ENCODE results near the gene PTDSS2. TPM values are rescaled to one million over a fixed set of nuclear protein-coding genes. Genes with fewer than 3 reads are reported as not detected.

PTDSS2 gene
- total and polyA plus RNA-seq, 9 of the 15 experiments (the other 6 are each of a cell fraction or from before 2014, with no cell fraction given) = 0.45 to 53.9 (median 17.2) TPM

DNA sequence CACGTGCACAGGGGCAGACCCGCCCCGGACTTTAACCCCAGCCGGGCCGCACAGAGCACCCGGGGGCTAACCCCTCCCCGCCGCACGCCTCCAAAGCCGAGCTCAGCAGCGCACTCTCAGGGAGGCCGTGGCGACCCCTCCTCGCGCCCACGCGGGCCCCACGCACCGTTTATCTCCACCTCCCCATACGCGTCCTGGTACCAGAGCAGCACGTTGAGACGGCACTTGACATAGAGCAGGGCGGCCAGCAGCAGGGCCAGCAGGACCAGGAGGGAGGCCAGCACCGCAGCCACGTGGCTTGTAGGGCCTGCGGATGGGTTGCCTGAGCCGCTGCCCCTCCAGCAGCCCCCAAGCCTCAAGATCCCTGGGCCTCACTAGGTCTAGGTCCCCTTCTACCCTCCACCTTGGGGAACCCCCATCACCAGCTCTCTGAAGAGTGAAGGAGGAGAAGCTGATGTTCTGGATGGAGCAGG lies 42.4 kb upstream of the PTDSS2 start (continued):
- TF ChIP-seq, protein P1, sequence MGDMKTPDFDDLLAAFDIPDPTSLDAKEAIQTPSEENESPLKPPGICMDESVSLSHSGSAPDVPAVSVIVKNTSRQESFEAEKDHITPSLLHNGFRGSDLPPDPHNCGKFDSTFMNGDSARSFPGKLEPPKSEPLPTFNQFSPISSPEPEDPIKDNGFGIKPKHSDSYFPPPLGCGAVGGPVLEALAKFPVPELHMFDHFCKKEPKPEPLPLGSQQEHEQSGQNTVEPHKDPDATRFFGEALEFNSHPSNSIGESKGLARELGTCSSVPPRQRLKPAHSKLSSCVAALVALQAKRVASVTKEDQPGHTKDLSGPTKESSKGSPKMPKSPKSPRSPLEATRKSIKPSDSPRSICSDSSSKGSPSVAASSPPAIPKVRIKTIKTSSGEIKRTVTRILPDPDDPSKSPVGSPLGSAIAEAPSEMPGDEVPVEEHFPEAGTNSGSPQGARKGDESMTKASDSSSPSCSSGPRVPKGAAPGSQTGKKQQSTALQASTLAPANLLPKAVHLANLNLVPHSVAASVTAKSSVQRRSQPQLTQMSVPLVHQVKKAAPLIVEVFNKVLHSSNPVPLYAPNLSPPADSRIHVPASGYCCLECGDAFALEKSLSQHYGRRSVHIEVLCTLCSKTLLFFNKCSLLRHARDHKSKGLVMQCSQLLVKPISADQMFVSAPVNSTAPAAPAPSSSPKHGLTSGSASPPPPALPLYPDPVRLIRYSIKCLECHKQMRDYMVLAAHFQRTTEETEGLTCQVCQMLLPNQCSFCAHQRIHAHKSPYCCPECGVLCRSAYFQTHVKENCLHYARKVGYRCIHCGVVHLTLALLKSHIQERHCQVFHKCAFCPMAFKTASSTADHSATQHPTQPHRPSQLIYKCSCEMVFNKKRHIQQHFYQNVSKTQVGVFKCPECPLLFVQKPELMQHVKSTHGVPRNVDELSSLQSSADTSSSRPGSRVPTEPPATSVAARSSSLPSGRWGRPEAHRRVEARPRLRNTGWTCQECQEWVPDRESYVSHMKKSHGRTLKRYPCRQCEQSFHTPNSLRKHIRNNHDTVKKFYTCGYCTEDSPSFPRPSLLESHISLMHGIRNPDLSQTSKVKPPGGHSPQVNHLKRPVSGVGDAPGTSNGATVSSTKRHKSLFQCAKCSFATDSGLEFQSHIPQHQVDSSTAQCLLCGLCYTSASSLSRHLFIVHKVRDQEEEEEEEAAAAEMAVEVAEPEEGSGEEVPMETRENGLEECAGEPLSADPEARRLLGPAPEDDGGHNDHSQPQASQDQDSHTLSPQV (IDR thresholded peaks at IDR 0.05) = no peak
- TF ChIP-seq, protein P2, sequence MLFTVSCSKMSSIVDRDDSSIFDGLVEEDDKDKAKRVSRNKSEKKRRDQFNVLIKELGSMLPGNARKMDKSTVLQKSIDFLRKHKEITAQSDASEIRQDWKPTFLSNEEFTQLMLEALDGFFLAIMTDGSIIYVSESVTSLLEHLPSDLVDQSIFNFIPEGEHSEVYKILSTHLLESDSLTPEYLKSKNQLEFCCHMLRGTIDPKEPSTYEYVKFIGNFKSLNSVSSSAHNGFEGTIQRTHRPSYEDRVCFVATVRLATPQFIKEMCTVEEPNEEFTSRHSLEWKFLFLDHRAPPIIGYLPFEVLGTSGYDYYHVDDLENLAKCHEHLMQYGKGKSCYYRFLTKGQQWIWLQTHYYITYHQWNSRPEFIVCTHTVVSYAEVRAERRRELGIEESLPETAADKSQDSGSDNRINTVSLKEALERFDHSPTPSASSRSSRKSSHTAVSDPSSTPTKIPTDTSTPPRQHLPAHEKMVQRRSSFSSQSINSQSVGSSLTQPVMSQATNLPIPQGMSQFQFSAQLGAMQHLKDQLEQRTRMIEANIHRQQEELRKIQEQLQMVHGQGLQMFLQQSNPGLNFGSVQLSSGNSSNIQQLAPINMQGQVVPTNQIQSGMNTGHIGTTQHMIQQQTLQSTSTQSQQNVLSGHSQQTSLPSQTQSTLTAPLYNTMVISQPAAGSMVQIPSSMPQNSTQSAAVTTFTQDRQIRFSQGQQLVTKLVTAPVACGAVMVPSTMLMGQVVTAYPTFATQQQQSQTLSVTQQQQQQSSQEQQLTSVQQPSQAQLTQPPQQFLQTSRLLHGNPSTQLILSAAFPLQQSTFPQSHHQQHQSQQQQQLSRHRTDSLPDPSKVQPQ (CRISPR knock-in tag; IDR thresholded peaks at IDR 0.05; ENCODE audit: borderline replicate concordance) = no peak
- TF ChIP-seq KLF1 (tag; IDR thresholded peaks at IDR 0.05) = 0 out of 2 replicates have a peak, but pooled peaks have one; percentile 24
- TF ChIP-seq FOXM1 (IDR thresholded peaks at IDR 0.05; ENCODE audit: low read depth) = no peak
- TF ChIP-seq FOXM1 (CRISPR knock-in tag; IDR thresholded peaks at IDR 0.05; ENCODE audit: low read depth) = no peak
- TF ChIP-seq ZC3H4 (CRISPR knock-in tag; IDR thresholded peaks at IDR 0.05; ENCODE audit: borderline replicate concordance) = peak; percentile 39; the same call in 1 of the 2 replicates
- TF ChIP-seq EHMT2 (IDR thresholded peaks at IDR 0.05) = no peak
- TF ChIP-seq PTTG1 (tag; IDR thresholded peaks at IDR 0.05; ENCODE audit: low read depth) = no peak
- TF ChIP-seq TEAD2 (tag; IDR thresholded peaks at IDR 0.05) = no peak
- no peak for TF ChIP-seq ZNF586 (CRISPR knock-in tag; conservative IDR thresholded peaks at IDR 0.05)
- TF ChIP-seq DIDO1 (tag; IDR thresholded peaks at IDR 0.05; ENCODE audit: low read depth) = no peak
- TF ChIP-seq, protein P3, sequence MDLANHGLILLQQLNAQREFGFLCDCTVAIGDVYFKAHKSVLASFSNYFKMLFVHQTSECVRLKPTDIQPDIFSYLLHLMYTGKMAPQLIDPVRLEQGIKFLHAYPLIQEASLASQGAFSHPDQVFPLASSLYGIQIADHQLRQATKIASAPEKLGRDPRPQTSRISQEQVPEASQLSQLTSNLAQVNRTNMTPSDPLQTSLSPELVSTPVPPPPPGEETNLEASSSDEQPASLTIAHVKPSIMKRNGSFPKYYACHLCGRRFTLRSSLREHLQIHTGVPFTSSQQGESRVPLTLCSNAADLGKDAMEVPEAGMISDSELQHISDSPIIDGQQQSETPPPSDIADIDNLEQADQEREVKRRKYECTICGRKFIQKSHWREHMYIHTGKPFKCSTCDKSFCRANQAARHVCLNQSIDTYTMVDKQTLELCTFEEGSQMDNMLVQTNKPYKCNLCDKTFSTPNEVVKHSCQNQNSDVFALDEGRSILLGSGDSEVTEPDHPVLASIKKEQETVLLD (IDR thresholded peaks at IDR 0.05) = no peak
- TF ChIP-seq ZNF431 (CRISPR knock-in tag; IDR thresholded peaks at IDR 0.05) = no peak
- TF ChIP-seq ZNF444 (CRISPR knock-in tag; IDR thresholded peaks at IDR 0.05) = no peak
- TF ChIP-seq, protein P4, sequence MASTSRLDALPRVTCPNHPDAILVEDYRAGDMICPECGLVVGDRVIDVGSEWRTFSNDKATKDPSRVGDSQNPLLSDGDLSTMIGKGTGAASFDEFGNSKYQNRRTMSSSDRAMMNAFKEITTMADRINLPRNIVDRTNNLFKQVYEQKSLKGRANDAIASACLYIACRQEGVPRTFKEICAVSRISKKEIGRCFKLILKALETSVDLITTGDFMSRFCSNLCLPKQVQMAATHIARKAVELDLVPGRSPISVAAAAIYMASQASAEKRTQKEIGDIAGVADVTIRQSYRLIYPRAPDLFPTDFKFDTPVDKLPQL (IDR thresholded peaks at IDR 0.05; ENCODE audit: extremely low read depth, insufficient read length) = no peak
- TF ChIP-seq, protein P5, sequence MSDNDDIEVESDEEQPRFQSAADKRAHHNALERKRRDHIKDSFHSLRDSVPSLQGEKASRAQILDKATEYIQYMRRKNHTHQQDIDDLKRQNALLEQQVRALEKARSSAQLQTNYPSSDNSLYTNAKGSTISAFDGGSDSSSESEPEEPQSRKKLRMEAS (CRISPR knock-in tag; IDR thresholded peaks at IDR 0.05) = 0 out of 2 replicates have a peak, but pooled peaks have one; percentile 31
- TF ChIP-seq ZNF75A (CRISPR knock-in tag; IDR thresholded peaks at IDR 0.05) = no peak
- no peak for TF ChIP-seq ZSCAN29 (IDR thresholded peaks at IDR 0.05)
- TF ChIP-seq RBM22 (IDR thresholded peaks at IDR 0.05; ENCODE audit: low read depth, low read length, poor library complexity, severe bottlenecking) = peak; percentile 68
- TF ChIP-seq RBM14 (IDR thresholded peaks at IDR 0.05; ENCODE audit: borderline replicate concordance, insufficient read depth, low read depth, low read length) = no peak
- TF ChIP-seq ZKSCAN3 (CRISPR knock-in tag; IDR thresholded peaks at IDR 0.05) = no peak
